Astrocyte (in vitro differentiated cells and primary cell): ENCODE data around the gene PLEKHB1.

Experiments used
- CTCF ChIP-seq: IDR thresholded peaks from 2 replicates; pipeline ENCODE4 v1.5.1; 2011; ENCODE audit warnings: low read depth, mild to moderate bottlenecking, inconsistent platforms, low read length, moderate library complexity; ENCODE audit not compliant: insufficient read depth
- EZH2 ChIP-seq: IDR thresholded peaks from 2 replicates; pipeline ENCODE4 v1.6.1; 2012; ENCODE audit warnings: mild to moderate bottlenecking, low read length, inconsistent platforms; ENCODE audit not compliant: insufficient read depth

GRCh38 chr11:73663604-73664495 lies 17.5 kb downstream of the PLEKHB1 start:
- no peak for TF ChIP-seq CTCF
- no peak for TF ChIP-seq EZH2
